ENCODE results near the gene ACSS2. TPM values are rescaled to one million over a fixed set of nuclear protein-coding genes. Genes with fewer than 3 reads are reported as not detected.

Gene ACSS2
- total RNA-seq, 3 donors from 2014 or later: 191 to 479 (median 302) TPM

- H3K4me3 ChIP-seq: no peak overlapping the region
- no peaks in the 10 kb centered on the region for H3K9me3 ChIP-seq
- H3K4me1 ChIP-seq (ENCODE audit: low read depth): peaks cover 17% of the 10 kb centered on the region
- TF ChIP-seq, protein P1, sequence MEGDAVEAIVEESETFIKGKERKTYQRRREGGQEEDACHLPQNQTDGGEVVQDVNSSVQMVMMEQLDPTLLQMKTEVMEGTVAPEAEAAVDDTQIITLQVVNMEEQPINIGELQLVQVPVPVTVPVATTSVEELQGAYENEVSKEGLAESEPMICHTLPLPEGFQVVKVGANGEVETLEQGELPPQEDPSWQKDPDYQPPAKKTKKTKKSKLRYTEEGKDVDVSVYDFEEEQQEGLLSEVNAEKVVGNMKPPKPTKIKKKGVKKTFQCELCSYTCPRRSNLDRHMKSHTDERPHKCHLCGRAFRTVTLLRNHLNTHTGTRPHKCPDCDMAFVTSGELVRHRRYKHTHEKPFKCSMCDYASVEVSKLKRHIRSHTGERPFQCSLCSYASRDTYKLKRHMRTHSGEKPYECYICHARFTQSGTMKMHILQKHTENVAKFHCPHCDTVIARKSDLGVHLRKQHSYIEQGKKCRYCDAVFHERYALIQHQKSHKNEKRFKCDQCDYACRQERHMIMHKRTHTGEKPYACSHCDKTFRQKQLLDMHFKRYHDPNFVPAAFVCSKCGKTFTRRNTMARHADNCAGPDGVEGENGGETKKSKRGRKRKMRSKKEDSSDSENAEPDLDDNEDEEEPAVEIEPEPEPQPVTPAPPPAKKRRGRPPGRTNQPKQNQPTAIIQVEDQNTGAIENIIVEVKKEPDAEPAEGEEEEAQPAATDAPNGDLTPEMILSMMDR (IDR thresholded peaks at IDR 0.05): no peak
- intact Hi-C loops (cut with DNase I, micrococcal nuclease): no loop called here
- DNase-seq (no peak), ATAC-seq (no peak)
- no peaks in the 10 kb centered on the region for H3K36me3 ChIP-seq (ENCODE audit: low read depth)
Observed at GRCh38 chr20:34940081-34940481, 63.7 kb downstream of the ACSS2 start.

DNA sequence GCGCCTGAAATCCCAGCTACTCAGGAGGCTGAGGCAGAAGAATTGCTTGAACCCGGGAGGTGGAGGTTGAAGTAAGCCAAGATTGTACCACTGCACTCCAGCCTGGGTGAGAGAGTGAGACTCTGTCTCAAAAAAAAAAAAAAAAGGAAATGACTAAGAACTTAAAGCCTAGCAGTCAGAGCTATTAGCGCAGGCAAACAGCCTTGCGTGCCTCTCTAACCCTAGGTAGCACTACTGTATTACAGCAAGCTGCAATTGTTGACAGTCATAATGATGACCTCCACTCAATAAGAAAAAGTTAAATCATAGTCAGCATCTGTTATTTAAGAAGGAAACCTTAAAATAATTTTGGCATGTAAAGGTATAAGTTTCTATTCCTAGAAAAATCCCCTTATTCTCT is 64.8 kb downstream of the ACSS2 start:
- no peaks in the 10 kb centered on the region for H3K9me3 ChIP-seq
- intact Hi-C loops (cut with DNase I, micrococcal nuclease): no loop called here
- peaks cover 24% of the 10 kb centered on the region for H3K4me1 ChIP-seq (ENCODE audit: low read depth)
- DNase-seq (no peak), ATAC-seq (no peak)
- H3K4me3 ChIP-seq: no peak overlapping the region
- TF ChIP-seq, protein P1 (IDR thresholded peaks at IDR 0.05): no peak
- no peaks in the 10 kb centered on the region for H3K36me3 ChIP-seq (ENCODE audit: low read depth)

GRCh38 chr20:34942301-34942700 is 65.9 kb downstream of the ACSS2 start:
- TF ChIP-seq, protein P1 (IDR thresholded peaks at IDR 0.05): no peak
- DNase-seq (no peak), ATAC-seq (no peak)
- H3K36me3 ChIP-seq (ENCODE audit: low read depth): no peaks in the 10 kb centered on the region
- intact Hi-C loops (cut with DNase I, micrococcal nuclease): no loop called here
- no peak overlapping the region for H3K4me3 ChIP-seq
- H3K4me1 ChIP-seq (ENCODE audit: low read depth): peaks cover 29% of the 10 kb centered on the region
- no peaks in the 10 kb centered on the region for H3K9me3 ChIP-seq

DNA sequence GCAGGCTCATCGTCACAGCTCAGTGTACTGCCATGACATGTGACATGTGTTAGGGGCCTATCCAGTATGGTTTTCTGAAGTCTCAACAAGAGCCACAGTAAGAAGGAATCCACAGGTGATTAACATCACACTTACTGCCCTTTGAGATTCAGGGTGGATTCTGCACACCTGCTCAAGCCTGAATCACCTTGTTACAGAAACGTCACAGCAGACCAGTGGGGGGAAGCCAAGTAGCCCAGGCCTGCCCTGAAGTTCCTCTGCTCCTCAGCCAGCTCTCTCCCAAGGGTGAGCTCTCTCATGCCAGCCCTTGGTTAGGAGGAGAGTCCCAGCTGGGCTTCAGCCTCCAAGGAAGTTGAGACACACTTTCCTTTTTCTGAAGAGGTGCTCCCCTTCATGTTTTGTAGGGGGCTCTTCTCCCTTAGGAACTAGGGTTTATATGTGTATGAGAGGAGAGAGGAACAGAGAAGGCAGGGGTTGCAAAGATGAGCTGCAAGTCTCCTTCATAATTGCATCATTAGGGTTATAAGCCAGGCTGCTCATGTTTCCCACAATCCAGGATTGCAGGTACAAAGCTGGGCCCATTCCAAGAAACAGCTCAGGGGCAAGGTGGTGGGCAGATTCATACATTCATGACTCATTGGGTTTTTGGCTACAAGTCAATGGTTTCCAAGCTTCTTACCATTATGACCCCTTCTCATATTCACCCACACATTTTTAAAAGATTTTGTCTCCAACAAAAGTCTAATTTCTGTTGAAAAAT is 67.6 kb downstream of the ACSS2 start:
- TF ChIP-seq, protein P1 (IDR thresholded peaks at IDR 0.05): no peak
- H3K4me3 ChIP-seq: no peak overlapping the region
- DNase-seq (no peak), ATAC-seq (no peak)
- intact Hi-C loops (cut with DNase I, micrococcal nuclease): no loop called here
- H3K36me3 ChIP-seq (ENCODE audit: low read depth): no peaks in the 10 kb centered on the region
- no peaks in the 10 kb centered on the region for H3K9me3 ChIP-seq
- H3K4me1 ChIP-seq (ENCODE audit: low read depth): peaks cover 27% of the 10 kb centered on the region

- intact Hi-C loops (cut with DNase I, micrococcal nuclease): no loop called here
- DNase-seq (peak in 2 of 3 donors; percentile 61 to 72), ATAC-seq (peak; percentile 87)
- TF ChIP-seq, protein P1 (IDR thresholded peaks at IDR 0.05): no peak
- no peaks in the 10 kb centered on the region for H3K36me3 ChIP-seq (ENCODE audit: low read depth)
- H3K4me3 ChIP-seq: no peak overlapping the region
- H3K4me1 ChIP-seq (ENCODE audit: low read depth): peaks cover 26% of the 10 kb centered on the region
- no peaks in the 10 kb centered on the region for H3K9me3 ChIP-seq
Observed at GRCh38 chr20:34945315-34946077, 69.1 kb downstream of the ACSS2 start.

Data from mucosa of descending colon (tissue), 3 donors.